A673 (cell line): ENCODE measurements around the gene STK40. TPM values are rescaled to one million over a fixed set of nuclear protein-coding genes. Genes with fewer than 3 reads are reported as not detected.
A peak's percentile ranks its signal among the peaks of the same experiment; 100 is the strongest.

Source experiments
- BruUV-seq: library from RNA; stranded (reverse); fragments of 400-500 nt; replicated peaks from 2 replicates; lab custom pipeline; 2021; lab: Mats Ljungman, UMichigan
- CTCF ChIA-PET: fragments of 300-600 bp; sonication (Branson Sonifier 250); formaldehyde crosslinking; loops from one replicate; lab custom pipeline; 2022; ENCODE audit warnings: antibody characterized with exemption; lab: Charles Lee
- POLR2A ChIA-PET: fragments of 300-600 bp; sonication (Branson Sonifier 250); formaldehyde crosslinking; loops from one replicate; lab custom pipeline; 2022; ENCODE audit warnings: antibody characterized with exemption; ENCODE audit not compliant: low non-redundant PET; lab: Charles Lee
- DNase-seq: peaks from one replicate; pipeline ENCODE4 v3.0.0-alpha.2; 2015; ENCODE audit warnings: low spot score
- H3K27ac ChIP-seq: fragments of 200-600 bp; sonication (generic); 2 replicates; pipeline ENCODE4 v1.5.1; 2016; ENCODE audit warnings: mixed run types, low read depth, mild to moderate bottlenecking, mixed read lengths, antibody characterized with exemption, low read length; ENCODE audit not compliant: poor library complexity, severe bottlenecking
- H3K27me3 ChIP-seq: fragments of 200-600 bp; sonication (generic); replicated peaks from 2 replicates; pipeline ENCODE4 v1.6.1; 2017; ENCODE audit warnings: mixed run types, low read depth, mild to moderate bottlenecking, mixed read lengths, antibody characterized with exemption, low read length; ENCODE audit not compliant: insufficient read depth, poor library complexity
- H3K36me3 ChIP-seq: fragments of 200-600 bp; sonication (generic); 2 replicates; pipeline ENCODE4 v1.6.1; 2016; ENCODE audit warnings: mixed run types, mild to moderate bottlenecking, mixed read lengths, antibody characterized with exemption, low read length; ENCODE audit not compliant: insufficient read depth, poor library complexity, severe bottlenecking
- H3K4me1 ChIP-seq: fragments of 200-600 bp; sonication (generic); 2 replicates; pipeline ENCODE4 v1.6.1; 2017; ENCODE audit warnings: mixed run types, mild to moderate bottlenecking, mixed read lengths, antibody characterized with exemption, low read length; ENCODE audit not compliant: insufficient read depth, poor library complexity, severe bottlenecking
- H3K4me3 ChIP-seq: fragments of 200-600 bp; sonication (generic); 2 replicates; pipeline ENCODE4 v1.5.1; 2016; ENCODE audit warnings: low read depth, mixed run types, mild to moderate bottlenecking, mixed read lengths, low read length; ENCODE audit not compliant: poor library complexity, severe bottlenecking
- H3K9me3 ChIP-seq: fragments of 200-600 bp; sonication (generic); 2 replicates; pipeline ENCODE4 v1.6.1; 2016; ENCODE audit warnings: mixed run types, low read depth, mild to moderate bottlenecking, mixed read lengths, antibody characterized with exemption, low read length; ENCODE audit not compliant: poor library complexity, severe bottlenecking
- CTCF ChIP-seq: fragments of 300-800, 200-600 bp; sonication (generic); conservative IDR thresholded peaks from 2 replicates; pipeline ENCODE4 v1.5.1; 2017; ENCODE audit warnings: low read depth, mild to moderate bottlenecking, antibody characterized with exemption, low read length, moderate library complexity, mixed read lengths
- EZH2 ChIP-seq: fragments of 200-600 bp; sonication (generic); IDR thresholded peaks from 2 replicates; pipeline ENCODE4 v1.6.1; 2017; ENCODE audit warnings: borderline replicate concordance, low read depth, mild to moderate bottlenecking, mixed read lengths, antibody characterized with exemption, low read length; ENCODE audit not compliant: poor library complexity, severe bottlenecking
- intact Hi-C: fragments of 100-400 bp; cut with micrococcal nuclease; formaldehyde crosslinking; loops from one replicate; pipeline ENCODE4 v1.10.0; 2022; ENCODE audit not compliant: unreplicated experiment
- total RNA-seq: library from RNA; stranded (reverse); gene quantifications from 2 replicates; pipeline ENCODE4 v1.2.3, GENCODE V29; 2021

STK40 gene
- total RNA-seq, 1 experiment from 2014 or later = 109 TPM

- POLR2A ChIA-PET = interaction anchor here (1.5 kb wide), 1 partner anchor 14 kb away, joined by 5 read pairs; no protein-coding TSS in a partner anchor
- DNase-seq = no peak
- no TSS peak for BruUV-seq
- H3K4me1 ChIP-seq = peaks cover 8% of the 10 kb centered on the region
- CTCF ChIA-PET = interaction anchor here (0.6 kb wide), 1 partner anchor 105 kb away, joined by 6 read pairs; no protein-coding TSS in a partner anchor
- H3K36me3 ChIP-seq = no peaks in the 10 kb centered on the region
- H3K4me3 ChIP-seq = no peak overlapping the region
- peak overlapping the region; percentile 22 for H3K27ac ChIP-seq
- no peaks in the 10 kb centered on the region for H3K27me3 ChIP-seq
- no peaks in the 10 kb centered on the region for H3K9me3 ChIP-seq
- intact Hi-C loops = no loop called here
- TF ChIP-seq CTCF (no peak), EZH2 (no peak)
Observed at GRCh38 chr1:36400514-36400824, 14.7 kb upstream of the STK40 start.

GRCh38 chr1:36398370-36398977 lies 12.8 kb upstream of the STK40 start:
- intact Hi-C loops = no loop called here
- H3K36me3 ChIP-seq = peaks cover 7% of the 10 kb centered on the region
- TF ChIP-seq CTCF = no peak
- no peak for TF ChIP-seq EZH2
- no peak for DNase-seq
- peaks cover 8% of the 10 kb centered on the region for H3K4me1 ChIP-seq
- H3K9me3 ChIP-seq = no peaks in the 10 kb centered on the region
- ChIA-PET POLR2A (interaction anchor here (0.7 to 2.0 kb wide), 3 partner anchors 12 to 1477 kb away, joined by 4 to 16 read pairs (median 4); no protein-coding TSS in a partner anchor), CTCF (interaction anchor here (0.7 kb wide), 1 partner anchor 21 kb away, joined by 3 read pairs; no protein-coding TSS in a partner anchor)
- H3K27me3 ChIP-seq = no peaks in the 10 kb centered on the region
- H3K27ac ChIP-seq = peak overlapping the region; percentile 86
- peak overlapping the region; percentile 85 for H3K4me3 ChIP-seq
- no TSS peak for BruUV-seq

GRCh38 chr1:36397378-36398230 lies 11.9 kb upstream of the STK40 start, which contains the start of gene LSM10:
Gene LSM10, minus strand, starts transcription at chr1:36397908. Its CDS starts 3,779 bp downstream, at chr1:36394129.
- no TSS peak for BruUV-seq
- CTCF ChIA-PET = no interaction called here
- Histone ChIP-seq H3K9me3 (no peaks in the 10 kb centered on the region), H3K27me3 (no peaks in the 10 kb centered on the region), H3K4me3 (peak within 1 kb of the TSS; percentile 85), H3K27ac (peak within 1 kb of the TSS; percentile 86), H3K36me3 (peaks cover 15% of the 10 kb centered on the region), H3K4me1 (peaks cover 8% of the 10 kb centered on the region)
- DNase-seq = peak; percentile 97
- intact Hi-C loops = no loop called here
- POLR2A ChIA-PET = interaction anchor here (0.6 to 2.0 kb wide), 3 partner anchors 11 to 1478 kb away, joined by 4 to 16 read pairs (median 4); no protein-coding TSS in a partner anchor
- TF ChIP-seq CTCF (no peak), EZH2 (no peak)
